HepG2 (cell line): Measurements from ENCODE around the gene C4orf46. TPM values are rescaled to one million over a fixed set of nuclear protein-coding genes. Genes with fewer than 3 reads are reported as not detected.

Source experiments
- ATAC-seq: fragments of 200-7000 bp; cut with Tn5 transposase; 3 replicates; pipeline ENCODE4 v1.9.1; 2020; ENCODE audit warnings: mild to moderate bottlenecking, moderate library complexity
- BruUV-seq: library from RNA; stranded (reverse); fragments of 400-500 nt; replicated peaks from 2 replicates; lab custom pipeline; 2021; lab: Mats Ljungman, UMichigan
- CTCF ChIA-PET: fragments of 300-600 bp; formaldehyde crosslinking; extraction: SDS; loops from one replicate; lab custom pipeline; 2021; ENCODE audit warnings: low total read pairs, inconsistent platforms, low intra/inter-chr PET ratio; lab: Yijun Ruan, JAX
- POLR2A ChIA-PET: fragments of 350-600 bp; sonication (Branson Sonifier 250); formaldehyde crosslinking; loops from one replicate; lab custom pipeline; 2020; ENCODE audit warnings: antibody characterized with exemption, inconsistent platforms; lab: Yijun Ruan, JAX
- DNase-seq: peaks from one replicate; pipeline ENCODE4 v3.0.0-alpha.2; 2015; ENCODE audit warnings: low spot score
- FAIRE-seq: peaks from 3 replicates; lab custom pipeline; 2011; peaks lifted over from hg19 to GRCh38; lab: Jason Lieb, UNC
- H2AFZ ChIP-seq: one replicate; pipeline ENCODE4 v1.6.1; 2011; ENCODE audit warnings: low read length, inconsistent platforms
- H3K27ac ChIP-seq: fragments of 300-600 bp; 3 replicates; pipeline ENCODE4 v1.8.0; 2011; ENCODE audit warnings: mixed run types, mild to moderate bottlenecking, mixed read lengths, low read length, inconsistent platforms; ENCODE audit not compliant: insufficient read depth; ENCODE audit errors: extremely low read length
- H3K27me3 ChIP-seq, 2 experiments: fragments of 200-600 bp in 1 of 2; 2 replicates in 1 of 2; 3 replicates in 1 of 2; pipeline versions ENCODE4 v1.6.0 to v1.8.0; 2011; ENCODE audit warnings: low read length in 2 of 2, mild to moderate bottlenecking in 2 of 2, moderate library complexity in 2 of 2, inconsistent platforms in 1 of 2; ENCODE audit not compliant: insufficient read depth in 2 of 2, control insufficient read depth in 1 of 2
- H3K36me3 ChIP-seq, 2 experiments: fragments of 200-600 bp in 1 of 2; replicated peaks in 1 of 2; 2 replicates in 1 of 2; 3 replicates in 1 of 2; pipeline versions ENCODE4 v1.5.1 to v1.8.0; 2011; ENCODE audit warnings: low read length in 2 of 2, inconsistent platforms in 1 of 2; ENCODE audit not compliant: insufficient read depth in 2 of 2, control insufficient read depth in 1 of 2
- H3K4me1 ChIP-seq: 2 replicates; pipeline ENCODE4 v1.5.1; 2012; ENCODE audit warnings: low read length, inconsistent platforms; ENCODE audit not compliant: insufficient read depth
- H3K4me2 ChIP-seq: 2 replicates; pipeline ENCODE4 v1.6.0; 2011; ENCODE audit warnings: low read depth, low read length, inconsistent platforms
- H3K4me3 ChIP-seq, 3 experiments: fragments of 200-600 bp in 1 of 3; sonication (generic), shearing (Covaris generic) in 1 of 3; replicated peaks in 1 of 3; 2 replicates each; pipeline ENCODE4 v1.5.1; 2011 to 2016; ENCODE audit warnings: low read length in 3 of 3, inconsistent platforms in 2 of 3, low read depth in 2 of 3, mild to moderate bottlenecking in 2 of 3, control low read depth in 1 of 3, mixed read lengths in 1 of 3; ENCODE audit not compliant: insufficient read depth in 1 of 3
- H3K79me2 ChIP-seq: one replicate; pipeline ENCODE4 v1.6.1; 2011; ENCODE audit warnings: low read length, inconsistent platforms; ENCODE audit not compliant: insufficient read depth
- H3K9ac ChIP-seq: 2 replicates; pipeline ENCODE4 v1.6.0; 2011; ENCODE audit warnings: mild to moderate bottlenecking, low read depth, low read length, inconsistent platforms; ENCODE audit not compliant: insufficient read depth
- H3K9me3 ChIP-seq: 2 replicates; pipeline ENCODE4 v1.5.1; 2012; ENCODE audit warnings: mild to moderate bottlenecking, low read length
- H4K20me1 ChIP-seq: 2 replicates; pipeline ENCODE4 v1.6.0; 2011; ENCODE audit warnings: inconsistent platforms, mild to moderate bottlenecking, low read length, moderate library complexity; ENCODE audit not compliant: insufficient read depth
- GTF2F1 ChIP-seq: fragments of 150-350 bp; IDR thresholded peaks from 2 replicates; pipeline ENCODE4 v1.6.1; 2014; ENCODE audit warnings: low read length
- MATR3 ChIP-seq: sonication (generic); formaldehyde crosslinking; IDR thresholded peaks from 2 replicates; pipeline ENCODE4 v1.4.0; 2020; ENCODE audit warnings: missing genetic modification reagents
- PLRG1 ChIP-seq: fragments of 450-650 bp; conservative IDR thresholded peaks from 2 replicates; pipeline ENCODE4 v1.6.1; 2016
- RARG ChIP-seq: sonication (generic); formaldehyde crosslinking; IDR thresholded peaks from 2 replicates; pipeline ENCODE4 v1.4.0; 2020; ENCODE audit warnings: low read depth, mild to moderate bottlenecking, missing genetic modification reagents
- RBFOX2 ChIP-seq: fragments of 200-400 bp; formaldehyde crosslinking; IDR thresholded peaks from 2 replicates; pipeline ENCODE4 v1.6.1; 2017; ENCODE audit warnings: low read depth, mild to moderate bottlenecking, low read length
- ZFP82 ChIP-seq: sonication (generic); formaldehyde crosslinking; IDR thresholded peaks from 2 replicates; pipeline ENCODE4 v1.5.1; 2020; ENCODE audit warnings: mild to moderate bottlenecking, missing genetic modification reagents, borderline replicate concordance
- ZNF652 ChIP-seq: IDR thresholded peaks from 2 replicates; pipeline ENCODE4 v1.6.1; 2016; ENCODE audit warnings: low read depth, borderline replicate concordance
- WGBS: methylation state at CpG from one replicate; pipeline ENCODE4 v1.1.6; 2017; ENCODE audit warnings: low lambda C conversion rate; 5-methylcytosine and 5-hydroxymethylcytosine counted together
- in situ Hi-C: cut with HindIII; loops from 2 replicates; pipeline ENCODE4 v1.10.0; 2017; ENCODE audit warnings: low pct_unique_long_range_greater_than_20kb; ENCODE audit not compliant: extremely low pct_ligation_motif_present
- intact Hi-C: fragments of 100-400 bp; cut with micrococcal nuclease; formaldehyde crosslinking; loops from one replicate; pipeline ENCODE4 v1.10.0; 2022; ENCODE audit not compliant: unreplicated experiment
- polyA plus RNA-seq, 8 experiments: library from polyadenylated mRNA; depleted of rRNA in 3 of 8; stranded (reverse) in 7 of 8; unstranded in 1 of 8; fragments of >200 nt; fragmentation: Illumina TruSeq in 4 of 8; extraction: Trizol in 4 of 8; gene quantifications; 2 replicates each; pipeline versions ENCODE4 v1.2.1 to v1.2.3, GENCODE V29; 2011 to 2016; ENCODE audit warnings: low read depth in 4 of 8, missing spikeins in 1 of 8, mixed read lengths in 1 of 8; ENCODE audit not compliant: insufficient read depth in 1 of 8
- total RNA-seq, 5 experiments: library from RNA; depleted of rRNA; stranded (reverse); fragments of >200 nt; fragmentation: Illumina TruSeq; extraction: Trizol; gene quantifications; 2 replicates each; pipeline ENCODE4 v1.2.3, GENCODE V29; 2016; ENCODE audit warnings: low read depth in 1 of 5
- TF ChIP-seq, protein P1 (sequence below): sonication (generic); formaldehyde crosslinking; IDR thresholded peaks from 2 replicates; pipeline ENCODE4 v1.4.0; 2020; ENCODE audit warnings: mild to moderate bottlenecking, missing genetic modification reagents
- TF ChIP-seq, protein P2 (sequence below): IDR thresholded peaks from 2 replicates; pipeline ENCODE4 v1.6.1; 2012; ENCODE audit warnings: low read depth, low read length, improper control_type of control experiment
- TF ChIP-seq, protein P3 (sequence below): sonication (generic); formaldehyde crosslinking; IDR thresholded peaks from 2 replicates; pipeline ENCODE4 v1.4.0; 2020; ENCODE audit warnings: missing genetic modification reagents
- TF ChIP-seq, protein P4 (sequence below): sonication (generic); formaldehyde crosslinking; IDR thresholded peaks from 2 replicates; pipeline ENCODE4 v1.4.0; 2020; ENCODE audit warnings: missing genetic modification reagents

Gene C4orf46
- total and polyA plus RNA-seq, 2 of the 13 experiments (the other 11 are each of a cell fraction or from before 2014, with no cell fraction given), result 8.5 to 10.4 TPM

DNA sequence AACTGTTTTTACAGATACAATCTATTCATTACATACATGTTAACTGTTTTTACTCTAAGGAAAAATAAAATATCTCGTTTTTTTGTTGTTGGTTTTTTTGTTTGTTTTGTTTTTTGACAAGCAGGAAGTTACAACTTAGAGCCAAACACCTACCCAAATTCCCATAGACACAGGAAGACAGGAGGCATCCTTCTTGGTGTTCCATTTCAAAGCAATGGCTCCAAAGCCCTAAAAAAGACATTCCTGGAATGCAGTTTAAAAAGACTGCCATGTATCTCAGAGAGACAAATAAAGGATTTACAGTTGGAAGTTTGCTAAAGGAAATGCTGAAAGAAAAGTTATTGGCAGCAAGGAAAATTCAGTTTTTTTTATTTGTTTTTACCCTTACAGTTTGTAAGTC lies 17.1 kb upstream of the C4orf46 start:
- ChIA-PET POLR2A (no interaction called here), CTCF (no interaction called here)
- BruUV-seq, result no TSS peak
- FAIRE-seq (no peak), ATAC-seq (no peak), DNase-seq (no peak)
- 23% methylated on average over 1 of the region's 1 CpG for WGBS
- Histone ChIP-seq H3K27ac (no peak overlapping the region), H3K27me3 (no peaks in the 10 kb centered on the region), H4K20me1 (no peaks in the 10 kb centered on the region), H3K79me2 (no peaks in the 10 kb centered on the region), H2AFZ (no peak overlapping the region), H3K4me3 (no peak overlapping the region), H3K9me3 (no peaks in the 10 kb centered on the region), H3K4me2 (no peak overlapping the region), H3K4me1 (no peaks in the 10 kb centered on the region), H3K9ac (no peak overlapping the region), H3K36me3 (no peaks in the 10 kb centered on the region)
- in situ Hi-C loops (no loop called here), intact Hi-C loops (no loop called here)
- TF ChIP-seq RBFOX2 (no peak), RARG (no peak), MATR3 (CRISPR knock-in tag) (no peak), GTF2F1 (no peak), ZFP82 (CRISPR knock-in tag) (no peak), PLRG1 (no peak), ZNF652 (no peak)
- TF ChIP-seq, protein P1, sequence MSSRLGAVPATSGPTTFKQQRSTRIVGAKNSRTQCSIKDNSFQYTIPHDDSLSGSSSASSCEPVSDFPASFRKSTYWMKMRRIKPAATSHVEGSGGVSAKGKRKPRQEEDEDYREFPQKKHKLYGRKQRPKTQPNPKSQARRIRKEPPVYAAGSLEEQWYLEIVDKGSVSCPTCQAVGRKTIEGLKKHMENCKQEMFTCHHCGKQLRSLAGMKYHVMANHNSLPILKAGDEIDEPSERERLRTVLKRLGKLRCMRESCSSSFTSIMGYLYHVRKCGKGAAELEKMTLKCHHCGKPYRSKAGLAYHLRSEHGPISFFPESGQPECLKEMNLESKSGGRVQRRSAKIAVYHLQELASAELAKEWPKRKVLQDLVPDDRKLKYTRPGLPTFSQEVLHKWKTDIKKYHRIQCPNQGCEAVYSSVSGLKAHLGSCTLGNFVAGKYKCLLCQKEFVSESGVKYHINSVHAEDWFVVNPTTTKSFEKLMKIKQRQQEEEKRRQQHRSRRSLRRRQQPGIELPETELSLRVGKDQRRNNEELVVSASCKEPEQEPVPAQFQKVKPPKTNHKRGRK, result no peak
- TF ChIP-seq, protein P2, sequence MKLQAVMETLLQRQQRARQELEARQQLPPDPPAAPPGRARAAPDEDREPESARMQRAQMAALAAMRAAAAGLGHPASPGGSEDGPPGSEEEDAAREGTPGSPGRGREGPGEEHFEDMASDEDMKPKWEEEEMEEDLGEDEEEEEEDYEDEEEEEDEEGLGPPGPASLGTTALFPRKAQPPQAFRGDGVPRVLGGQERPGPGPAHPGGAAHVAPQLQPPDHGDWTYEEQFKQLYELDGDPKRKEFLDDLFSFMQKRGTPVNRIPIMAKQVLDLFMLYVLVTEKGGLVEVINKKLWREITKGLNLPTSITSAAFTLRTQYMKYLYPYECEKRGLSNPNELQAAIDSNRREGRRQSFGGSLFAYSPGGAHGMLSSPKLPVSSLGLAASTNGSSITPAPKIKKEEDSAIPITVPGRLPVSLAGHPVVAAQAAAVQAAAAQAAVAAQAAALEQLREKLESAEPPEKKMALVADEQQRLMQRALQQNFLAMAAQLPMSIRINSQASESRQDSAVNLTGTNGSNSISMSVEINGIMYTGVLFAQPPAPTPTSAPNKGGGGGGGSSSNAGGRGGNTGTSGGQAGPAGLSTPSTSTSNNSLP, result no peak
- TF ChIP-seq, protein P3, sequence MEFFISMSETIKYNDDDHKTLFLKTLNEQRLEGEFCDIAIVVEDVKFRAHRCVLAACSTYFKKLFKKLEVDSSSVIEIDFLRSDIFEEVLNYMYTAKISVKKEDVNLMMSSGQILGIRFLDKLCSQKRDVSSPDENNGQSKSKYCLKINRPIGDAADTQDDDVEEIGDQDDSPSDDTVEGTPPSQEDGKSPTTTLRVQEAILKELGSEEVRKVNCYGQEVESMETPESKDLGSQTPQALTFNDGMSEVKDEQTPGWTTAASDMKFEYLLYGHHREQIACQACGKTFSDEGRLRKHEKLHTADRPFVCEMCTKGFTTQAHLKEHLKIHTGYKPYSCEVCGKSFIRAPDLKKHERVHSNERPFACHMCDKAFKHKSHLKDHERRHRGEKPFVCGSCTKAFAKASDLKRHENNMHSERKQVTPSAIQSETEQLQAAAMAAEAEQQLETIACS, result no peak
- TF ChIP-seq, protein P4, sequence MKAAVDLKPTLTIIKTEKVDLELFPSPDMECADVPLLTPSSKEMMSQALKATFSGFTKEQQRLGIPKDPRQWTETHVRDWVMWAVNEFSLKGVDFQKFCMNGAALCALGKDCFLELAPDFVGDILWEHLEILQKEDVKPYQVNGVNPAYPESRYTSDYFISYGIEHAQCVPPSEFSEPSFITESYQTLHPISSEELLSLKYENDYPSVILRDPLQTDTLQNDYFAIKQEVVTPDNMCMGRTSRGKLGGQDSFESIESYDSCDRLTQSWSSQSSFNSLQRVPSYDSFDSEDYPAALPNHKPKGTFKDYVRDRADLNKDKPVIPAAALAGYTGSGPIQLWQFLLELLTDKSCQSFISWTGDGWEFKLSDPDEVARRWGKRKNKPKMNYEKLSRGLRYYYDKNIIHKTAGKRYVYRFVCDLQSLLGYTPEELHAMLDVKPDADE, result no peak
